Stimulated activated CD4-positive, alpha-beta T cell treated with anti-CD3 and anti-CD28 coated beads, Interleukin-1b, Interleukin-23, amount 100 ng/mL, for 48 hours (primary cell): ENCODE data around the gene ZNF30.
A peak's percentile ranks its signal among the peaks of the same experiment; 100 is the strongest.
"Not testable (repeated sequence)": the region's sequence is repeated elsewhere in the genome, so short reads cannot be mapped to it uniquely, and the experiment has no call there.

Source experiments
- DNase-seq: peaks from one replicate; pipeline ENCODE4 v3.0.0-alpha.2; 2020

Gene ZNF30

DNA sequence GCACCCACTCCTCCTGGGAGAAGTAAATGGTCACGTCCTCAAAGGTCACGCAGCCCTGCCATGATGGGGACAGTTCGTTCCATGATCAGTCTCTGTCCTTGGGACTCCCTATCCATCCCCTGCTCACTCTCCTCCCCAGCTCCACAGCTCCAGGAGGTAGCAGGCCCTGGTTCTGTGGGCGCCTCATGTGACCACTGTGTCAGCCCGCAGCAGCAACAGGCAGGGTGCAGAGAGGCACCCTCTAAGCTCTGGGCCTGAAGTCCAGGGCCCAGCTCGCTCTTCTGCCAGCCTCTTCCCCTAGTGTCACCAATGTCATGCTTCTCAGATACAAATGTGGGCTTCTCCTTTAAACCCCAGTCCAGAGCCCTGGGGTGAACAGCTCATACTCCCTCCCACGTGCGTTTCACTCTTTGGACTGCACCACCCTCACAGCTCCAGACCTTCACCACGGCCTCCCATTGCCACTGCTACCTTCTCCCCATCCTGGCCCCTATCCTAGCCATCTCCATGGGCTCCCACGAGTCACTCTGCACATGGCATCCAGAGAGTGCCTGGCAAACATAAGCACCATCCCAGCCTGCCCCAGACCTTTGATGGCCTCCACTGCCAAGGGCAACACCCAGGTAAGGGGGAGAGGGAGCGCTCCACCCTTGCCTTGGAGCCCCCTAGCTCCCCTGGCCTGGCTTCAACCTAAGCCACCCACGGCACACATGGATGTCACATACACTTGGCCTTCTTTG, 34.4 kb downstream of the ZNF30 start:
- DNase-seq, result no peak

DNA sequence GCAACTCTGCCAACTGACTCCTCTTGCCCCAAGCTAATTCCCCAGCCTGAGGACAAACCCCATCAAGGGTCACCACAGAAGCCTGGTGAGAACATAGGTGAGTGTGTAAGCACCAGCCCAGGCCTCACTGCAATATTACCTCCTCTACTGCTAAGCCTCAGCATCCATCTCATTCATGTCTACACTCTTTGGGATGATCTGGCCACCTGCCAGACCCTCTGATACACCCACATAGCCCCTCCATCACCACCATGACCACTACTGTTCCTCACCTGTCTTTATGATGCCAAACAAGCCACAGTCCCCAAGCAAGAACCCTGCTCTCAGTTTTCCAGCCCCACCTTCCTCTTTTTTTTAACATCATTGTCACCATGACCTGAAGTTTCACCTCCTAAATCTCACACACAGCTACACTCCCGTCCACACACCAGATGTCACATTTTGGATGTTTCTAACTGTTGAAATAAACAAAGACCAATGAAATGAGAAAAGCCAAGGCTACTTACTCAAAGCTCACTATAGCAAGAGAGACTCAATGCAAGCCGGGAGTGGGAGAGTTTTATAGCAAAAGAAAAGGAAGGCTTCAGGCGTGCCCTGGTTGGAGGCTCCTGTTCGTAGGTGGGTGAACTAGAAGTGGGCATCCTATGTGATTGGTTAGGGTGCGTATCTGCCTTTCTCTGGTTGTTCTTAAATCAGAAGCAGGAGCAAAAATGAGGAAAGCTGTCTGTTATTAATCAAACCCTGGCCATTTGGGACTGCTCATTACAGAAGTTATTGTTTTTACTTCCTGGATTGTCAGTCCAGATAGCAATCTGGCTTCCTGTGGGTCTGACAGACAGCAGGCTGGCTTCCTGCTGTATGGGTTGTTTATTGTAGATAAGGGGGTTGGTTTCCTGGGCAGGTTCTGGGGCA, 35.3 kb downstream of the ZNF30 start:
- no peak for DNase-seq

DNA sequence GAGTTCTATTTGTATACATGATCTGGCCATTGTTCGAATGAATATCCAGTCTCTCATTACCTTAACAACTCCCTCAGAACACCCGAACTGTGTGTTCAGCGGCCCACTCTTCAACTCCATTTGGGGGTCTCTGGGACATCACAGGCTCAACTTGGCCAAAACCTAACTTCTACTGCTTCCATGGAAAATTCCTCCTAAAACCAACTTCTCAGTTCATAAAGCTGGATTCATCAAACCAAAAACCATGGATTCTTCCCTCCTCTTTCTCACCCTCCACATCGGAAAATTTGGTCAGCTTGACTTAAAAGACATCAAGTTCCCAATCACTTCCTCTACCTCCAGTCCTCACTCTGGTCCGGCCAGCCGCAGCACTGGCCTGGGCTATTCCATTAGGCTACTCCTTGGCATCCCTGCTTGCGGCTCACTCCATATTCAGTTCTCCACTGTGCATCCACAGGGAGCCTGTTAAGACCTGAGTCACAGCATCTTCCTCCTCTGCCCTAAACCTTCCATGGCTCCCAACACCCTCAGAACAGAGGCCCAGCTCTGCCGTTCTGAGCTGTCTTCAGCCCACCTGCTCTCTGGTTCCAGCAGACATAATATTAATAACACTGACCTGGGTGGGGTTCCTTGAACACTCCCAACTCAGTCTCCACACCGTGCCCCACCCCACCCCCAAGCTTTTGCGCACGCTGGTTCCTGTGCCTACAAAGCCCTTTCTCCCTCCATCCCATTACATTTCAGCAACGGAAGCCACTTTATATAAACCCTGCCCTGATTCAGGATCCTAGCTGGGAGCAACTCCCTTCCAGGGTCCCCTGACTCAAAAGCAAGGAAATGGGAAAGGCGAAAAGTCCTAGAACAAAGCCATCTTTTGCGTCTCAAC, 36.2 kb downstream of the ZNF30 start:
- DNase-seq, result no peak

DNA sequence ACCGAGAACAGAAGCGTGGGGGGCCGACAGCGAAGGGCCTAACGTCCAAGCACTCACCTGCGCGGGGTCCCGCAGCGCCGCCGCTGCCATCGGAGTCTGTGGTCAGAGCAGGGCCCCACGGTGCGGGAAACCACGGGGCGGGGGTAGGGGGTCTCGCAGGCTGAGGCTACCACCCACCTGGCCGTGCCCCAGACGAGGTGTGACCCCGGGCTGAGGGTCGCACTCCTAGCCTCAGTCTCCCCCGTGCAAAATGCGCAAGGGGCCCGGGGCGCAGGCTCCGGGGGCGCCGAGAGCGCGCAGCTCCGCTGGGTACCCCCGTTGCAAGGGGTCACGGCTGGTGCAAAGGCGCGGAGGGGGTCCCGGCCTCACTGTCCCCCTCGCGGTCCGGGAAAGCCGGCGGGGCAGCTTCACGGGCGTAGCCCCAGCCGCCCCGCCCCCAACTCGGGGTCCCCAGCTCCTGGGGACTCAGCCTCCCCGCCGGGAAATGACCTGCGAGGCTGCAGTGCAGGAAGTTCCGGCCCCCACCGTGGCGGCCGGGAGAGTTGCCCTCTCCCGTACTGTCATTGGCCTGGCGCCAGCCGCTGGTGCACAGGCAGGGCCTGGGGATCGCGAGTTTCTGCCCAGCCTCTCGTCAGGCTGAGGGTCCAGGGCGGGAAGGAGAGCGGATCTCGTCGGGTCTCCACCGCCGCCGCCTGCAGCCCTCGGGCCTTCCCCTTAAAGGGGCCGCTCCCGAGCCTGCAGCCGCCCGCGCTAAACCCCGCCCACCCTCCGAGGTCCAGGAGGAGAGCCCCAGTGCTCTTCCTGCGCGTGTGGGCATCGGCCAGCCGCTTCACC, 37.1 kb downstream of the ZNF30 start, which contains the start of gene ZNF792:
ZNF792 (minus strand) TSS at position 657 of the 834 bp plus-strand sequence; CDS start at position 90, 567 bp downstream.
- DNase-seq, result peak; percentile 46

DNA sequence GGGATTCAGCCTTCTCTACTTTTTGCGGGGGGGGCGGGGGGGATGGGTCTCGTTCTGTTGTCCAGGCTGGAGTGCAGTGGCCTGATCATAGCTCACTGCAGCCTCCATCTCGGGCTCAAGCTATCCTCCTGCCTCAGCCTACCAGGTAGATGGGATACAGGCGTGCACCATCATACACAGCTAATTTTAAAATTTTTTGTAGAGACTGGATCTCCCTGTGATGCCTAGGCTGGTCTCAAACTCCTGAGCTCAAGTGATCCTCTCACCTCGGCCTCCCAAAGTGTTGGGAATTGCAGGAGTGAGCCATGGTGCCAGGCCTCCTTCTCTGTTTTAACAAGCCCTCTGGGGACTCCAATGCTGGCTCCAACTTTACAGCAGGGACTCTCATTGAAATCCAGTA, 37.9 kb downstream of the ZNF30 start:
- no peak for DNase-seq

DNA sequence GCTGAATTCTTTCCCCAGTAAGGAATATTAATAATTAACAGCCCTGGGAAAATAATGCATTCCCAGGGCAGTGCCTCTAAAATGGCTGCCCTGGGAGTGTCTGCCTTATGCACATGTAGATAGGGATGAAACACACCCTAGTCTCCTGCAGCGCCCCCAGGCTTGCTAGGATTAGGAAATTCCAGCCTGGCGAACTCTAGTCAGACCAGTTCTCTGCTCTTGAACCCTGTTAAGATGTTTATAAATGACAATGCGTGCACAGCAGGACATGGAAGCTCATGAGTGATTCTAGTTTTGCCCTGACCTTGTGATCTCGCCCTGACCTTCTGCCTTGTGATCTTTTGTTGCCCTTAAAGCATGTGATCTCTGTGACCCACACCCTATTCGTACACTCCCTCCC, 38.8 kb downstream of the ZNF30 start:
- not testable (repeated sequence) for DNase-seq

DNA sequence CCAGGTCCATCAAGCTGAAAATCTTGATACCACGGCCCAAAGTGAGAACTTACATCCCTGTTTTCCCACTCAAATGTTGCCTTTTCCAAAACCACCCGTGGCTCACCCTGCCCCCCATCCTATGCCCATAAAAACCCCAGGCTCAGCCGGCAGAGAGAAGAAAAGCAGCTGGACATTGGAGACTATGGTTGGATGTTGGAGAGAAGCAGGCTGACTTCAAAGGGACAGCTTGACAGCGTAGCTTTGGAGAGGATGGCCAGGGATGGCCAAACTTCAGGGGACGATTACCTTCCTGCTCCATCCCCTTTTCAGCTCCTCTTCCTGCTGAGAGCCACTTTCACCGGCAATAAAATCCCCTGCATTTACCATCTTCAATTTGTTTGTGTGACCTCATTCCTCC, 40.8 kb downstream of the ZNF30 start:
- no peak for DNase-seq

DNA sequence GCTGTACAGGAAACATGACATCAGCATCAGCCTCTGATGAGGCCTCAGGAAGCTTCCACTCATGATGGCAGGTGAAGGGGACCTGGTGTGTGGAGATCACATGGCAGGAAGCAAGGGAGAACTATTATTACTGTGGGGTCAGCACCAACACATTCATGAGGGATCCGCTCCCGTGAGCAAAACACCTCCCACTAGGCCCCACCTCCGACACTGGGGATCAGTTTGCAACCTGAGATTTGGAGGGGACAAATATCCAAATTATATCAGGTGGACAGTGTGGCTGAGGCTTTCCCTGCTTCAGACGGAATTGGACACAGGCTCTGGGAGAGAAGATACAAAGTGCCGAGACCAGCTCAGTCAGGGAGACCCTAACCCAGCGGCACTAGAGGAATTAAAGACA, 43.0 kb downstream of the ZNF30 start:
- DNase-seq, result no peak

DNA sequence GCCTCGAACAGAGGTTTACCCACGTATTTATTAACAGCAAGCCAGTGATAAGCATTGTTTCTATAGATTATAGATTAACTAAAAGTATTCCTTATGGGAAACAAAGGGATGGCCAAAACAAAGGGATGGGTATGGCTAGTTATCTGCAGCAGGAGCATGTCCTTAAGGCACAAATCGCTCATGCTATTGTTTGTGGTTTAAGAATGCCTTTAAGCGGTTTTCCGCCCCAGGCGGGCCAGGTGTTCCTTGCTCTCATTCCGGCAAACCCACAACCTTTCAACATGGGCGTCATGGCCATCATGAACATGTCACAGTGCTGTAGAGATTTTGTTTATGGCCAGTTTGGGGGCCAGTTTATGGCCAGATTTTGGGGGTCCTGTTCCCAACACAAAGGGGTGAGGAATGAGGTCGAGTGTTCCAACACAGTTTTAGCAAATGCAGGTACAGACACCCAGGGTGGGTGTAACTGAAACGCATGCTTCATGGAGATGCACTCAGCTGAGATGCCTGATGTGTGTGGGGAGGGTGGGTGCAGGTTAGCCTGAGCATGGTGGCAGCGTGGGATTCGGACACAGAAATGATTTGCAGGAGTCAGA, 43.6 kb downstream of the ZNF30 start:
- DNase-seq, result not testable (repeated sequence)

DNA sequence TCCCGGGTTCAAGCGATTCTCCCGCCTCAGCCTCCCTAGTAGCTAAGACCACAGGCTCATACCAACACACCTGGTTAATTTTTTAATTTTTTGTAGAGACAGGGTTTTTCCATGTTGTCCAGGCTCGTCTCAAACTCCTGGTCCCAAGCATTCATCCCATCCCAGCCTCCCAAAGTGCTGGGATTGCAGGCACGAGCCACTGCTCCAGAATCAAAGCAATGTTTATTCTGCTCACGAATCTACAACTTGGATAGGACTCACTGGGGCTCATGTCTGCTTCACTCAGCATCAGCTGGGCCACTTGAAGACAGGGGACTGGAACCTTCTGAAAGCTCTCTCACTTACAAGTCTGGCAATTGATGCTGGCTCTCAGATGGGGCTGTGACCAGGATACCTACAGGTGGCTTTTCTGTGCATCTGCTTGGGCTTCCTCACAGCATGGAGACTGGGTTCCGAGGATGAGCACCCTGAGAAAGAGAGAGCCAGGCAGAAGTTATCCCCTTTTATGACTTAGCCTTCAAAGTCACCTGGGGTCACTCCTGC, 45.5 kb downstream of the ZNF30 start:
- no peak for DNase-seq

DNA sequence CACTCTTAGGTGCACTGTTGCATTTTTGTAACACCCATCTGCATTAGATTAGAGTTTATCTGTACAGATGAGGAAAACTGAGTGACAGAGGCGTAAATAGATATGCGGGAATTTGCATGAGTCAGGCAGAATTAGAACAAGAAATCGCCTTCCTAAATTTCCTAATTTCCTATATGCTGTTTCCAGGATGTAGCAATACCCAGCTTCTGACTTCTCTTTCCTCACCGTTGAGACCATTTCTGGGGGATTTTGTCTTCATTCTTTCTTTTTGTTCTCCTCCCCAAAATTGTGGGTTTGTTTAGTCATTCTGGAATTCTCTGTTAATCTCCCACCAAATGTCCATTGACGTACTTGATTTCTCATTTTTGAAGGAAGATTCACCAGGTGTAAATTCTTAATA, 47.9 kb downstream of the ZNF30 start:
- DNase-seq, result no peak

DNA sequence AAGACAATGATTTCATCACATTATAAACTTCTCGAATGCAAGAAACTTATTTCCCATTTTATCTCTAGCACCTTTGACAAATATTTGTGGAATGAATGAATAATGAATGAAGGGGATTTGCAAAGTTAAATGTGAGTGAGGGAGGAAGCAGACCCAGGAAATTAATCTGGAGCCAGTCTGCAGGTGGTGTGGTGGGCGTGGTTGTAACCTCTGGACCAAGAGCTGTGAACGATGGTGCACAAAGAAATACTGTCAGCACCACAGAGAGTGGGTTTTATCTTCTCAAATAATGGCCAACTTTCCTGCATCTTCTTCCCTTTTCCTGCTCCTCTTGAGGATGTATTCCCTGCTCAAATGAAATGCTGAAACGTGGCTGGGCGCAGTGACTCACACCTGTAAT, 48.4 kb downstream of the ZNF30 start:
- no peak for DNase-seq

DNA sequence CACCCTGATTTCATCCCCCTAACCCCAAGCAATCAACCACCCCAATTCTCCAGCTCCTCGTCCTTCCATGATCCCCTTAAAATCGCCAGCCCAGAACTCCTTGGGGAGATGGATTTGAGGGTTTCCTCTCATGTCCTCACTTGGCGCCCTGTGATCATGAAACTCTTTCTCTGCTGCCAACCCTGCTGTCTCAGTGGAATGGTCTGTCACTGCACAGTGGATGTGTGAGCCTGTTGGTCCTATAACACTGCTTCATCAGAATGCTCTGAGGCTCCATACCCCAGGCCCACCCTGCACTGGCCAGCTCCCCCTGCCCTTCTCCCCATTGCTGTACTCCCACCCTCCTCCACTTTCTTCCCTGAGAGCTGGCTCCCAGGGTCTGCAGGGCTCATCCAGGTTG, 49.9 kb downstream of the ZNF30 start:
- DNase-seq, result no peak

DNA sequence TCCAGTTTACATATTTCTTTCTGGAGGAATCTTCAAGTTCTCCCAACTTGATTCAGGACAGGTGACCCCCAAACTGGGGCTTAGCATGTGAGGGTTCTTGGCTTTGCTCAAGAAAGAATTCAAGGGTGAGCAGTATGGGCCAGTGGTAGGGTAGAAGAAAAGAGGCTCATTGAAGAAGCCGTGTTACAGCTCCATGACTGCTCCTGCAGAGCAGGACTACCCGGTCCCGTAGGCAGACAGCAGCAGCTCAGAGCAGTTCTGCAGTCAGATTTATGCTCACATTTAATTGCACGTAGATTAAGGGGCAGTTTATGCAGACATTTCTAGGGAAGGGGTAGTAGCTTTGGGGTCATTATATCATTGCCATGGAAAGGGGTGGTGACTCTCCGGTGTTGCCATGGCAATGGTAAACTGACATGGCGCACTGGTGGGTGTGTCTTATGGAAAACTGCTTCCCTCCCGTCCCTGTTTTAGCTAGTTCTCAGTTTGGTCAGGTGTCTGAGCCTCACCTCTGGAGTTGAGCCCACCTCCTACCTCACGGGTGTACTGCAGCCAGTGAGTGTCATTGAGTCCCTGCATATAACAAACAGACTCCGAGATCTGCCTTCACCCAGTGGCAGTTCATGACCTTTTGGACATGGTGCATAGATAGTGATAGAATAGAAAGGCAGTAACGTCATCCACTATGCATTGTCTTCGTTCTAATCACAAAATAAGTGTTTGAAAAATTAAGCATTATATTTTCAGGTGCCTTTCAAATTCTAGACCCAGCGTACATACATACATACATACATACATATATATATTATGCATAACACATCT, 53.3 kb downstream of the ZNF30 start:
- DNase-seq, result no peak

DNA sequence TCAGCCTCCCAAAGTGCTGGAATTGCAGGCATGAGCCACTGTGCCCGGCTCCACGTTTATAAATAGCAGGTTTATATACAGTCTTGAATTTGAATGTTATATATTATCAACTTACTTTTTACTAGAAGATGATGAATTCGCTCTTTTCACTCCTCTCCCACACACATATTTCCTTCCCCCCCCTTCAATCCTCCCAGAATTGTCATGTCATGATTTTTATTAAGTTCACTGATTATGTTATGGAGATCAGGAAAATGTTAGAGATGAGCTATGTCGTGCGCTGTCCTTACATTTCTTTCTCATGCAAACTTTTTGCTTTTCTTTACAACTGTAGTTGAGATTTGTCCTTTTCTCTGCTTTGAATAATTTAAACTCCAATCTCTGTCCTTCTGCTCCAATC, 55.6 kb downstream of the ZNF30 start:
- DNase-seq, result no peak

DNA sequence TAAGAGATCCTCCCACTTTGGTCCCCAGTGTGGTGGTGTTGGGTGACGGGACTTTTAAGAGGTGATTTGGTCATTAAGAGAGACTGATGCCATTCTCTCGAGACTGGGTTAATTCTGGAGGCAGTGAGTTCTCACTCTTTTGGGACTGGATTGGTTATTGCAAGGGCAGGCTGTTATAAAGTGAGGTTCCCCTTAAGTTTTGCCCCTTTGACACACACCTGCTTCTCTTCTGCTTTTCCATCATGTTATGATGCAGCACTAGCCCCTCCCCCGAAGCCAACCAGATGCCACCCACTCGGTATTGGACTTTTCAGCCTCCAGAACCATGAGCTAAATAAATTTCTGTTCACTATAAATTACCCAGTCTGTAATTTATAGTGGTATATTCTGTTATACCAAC, 57.1 kb downstream of the ZNF30 start:
- DNase-seq, result no peak

DNA sequence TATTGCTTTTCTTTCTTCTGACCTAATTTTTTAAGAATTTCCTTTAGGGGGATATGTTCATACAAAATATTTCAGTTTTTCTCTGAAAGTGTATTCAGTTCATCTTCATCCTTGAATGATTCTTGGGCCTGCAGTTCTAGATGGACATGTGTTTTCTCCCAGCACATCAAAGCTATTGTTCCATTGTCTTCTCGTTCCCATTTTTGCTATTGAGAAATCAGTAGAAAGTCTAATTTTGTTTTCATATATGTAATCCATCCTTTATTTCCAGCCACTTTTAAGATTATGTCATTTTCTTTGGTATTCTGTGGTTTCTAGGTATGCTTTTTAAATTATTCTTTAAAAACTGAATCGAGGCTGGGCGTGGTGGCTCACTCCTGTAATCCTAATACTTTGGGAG, 57.6 kb downstream of the ZNF30 start:
- DNase-seq, result no peak

DNA sequence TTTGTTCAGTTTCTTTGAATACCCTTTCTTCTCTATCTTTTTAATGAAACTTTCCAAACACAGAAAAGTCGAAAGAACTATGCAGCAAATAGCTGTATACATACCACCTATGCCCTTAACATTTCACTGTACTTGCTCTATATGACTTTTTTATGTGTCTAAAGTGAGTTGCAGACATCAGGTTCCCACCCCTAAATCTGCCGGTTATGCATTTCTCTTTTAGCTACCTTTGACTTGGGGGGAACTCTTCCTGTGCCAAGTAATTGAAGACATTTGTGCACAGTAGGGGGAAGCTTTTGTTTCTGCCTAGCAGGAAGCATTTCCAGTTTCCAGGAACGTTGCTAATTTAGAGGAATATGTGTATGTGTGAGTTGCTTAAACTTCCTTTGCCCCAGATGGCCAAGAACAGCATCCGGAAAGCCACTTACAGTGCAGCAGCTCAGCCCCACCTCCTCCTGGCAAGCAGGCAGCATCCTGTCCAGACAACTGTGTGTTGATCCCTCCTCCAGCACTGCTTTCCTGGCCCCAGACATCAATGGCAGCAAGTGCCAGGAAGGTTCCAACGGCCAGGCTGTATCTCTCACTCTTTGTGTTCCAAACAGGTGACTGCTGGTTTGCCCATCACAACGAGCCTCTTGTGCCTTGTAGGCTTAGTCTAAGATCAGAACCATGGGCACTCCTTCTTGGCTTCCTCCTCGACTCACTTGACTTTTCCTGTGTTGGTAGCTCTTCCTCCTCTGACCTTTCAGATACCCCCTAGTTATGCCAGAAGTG, 58.7 kb downstream of the ZNF30 start:
- no peak for DNase-seq

DNA sequence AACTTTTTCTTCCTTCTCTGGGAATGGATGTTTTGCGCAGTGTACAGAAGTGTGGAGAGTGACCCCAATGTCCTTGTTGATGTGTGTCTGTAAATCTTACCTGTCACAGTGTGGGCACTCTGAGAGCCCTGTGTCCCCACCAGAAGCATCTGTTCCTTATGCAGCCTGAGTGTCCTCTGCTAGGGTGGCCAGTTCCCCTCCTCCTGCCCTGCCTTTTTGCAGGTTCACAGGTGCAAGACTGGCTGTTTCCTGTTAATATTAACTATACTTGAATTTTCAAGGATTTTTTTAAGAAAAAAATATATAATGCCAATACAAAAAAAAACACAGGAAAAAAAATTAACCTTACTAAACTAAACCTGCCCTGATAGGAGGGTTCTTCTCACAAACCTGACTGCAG, 61.4 kb downstream of the ZNF30 start:
- DNase-seq, result no peak

DNA sequence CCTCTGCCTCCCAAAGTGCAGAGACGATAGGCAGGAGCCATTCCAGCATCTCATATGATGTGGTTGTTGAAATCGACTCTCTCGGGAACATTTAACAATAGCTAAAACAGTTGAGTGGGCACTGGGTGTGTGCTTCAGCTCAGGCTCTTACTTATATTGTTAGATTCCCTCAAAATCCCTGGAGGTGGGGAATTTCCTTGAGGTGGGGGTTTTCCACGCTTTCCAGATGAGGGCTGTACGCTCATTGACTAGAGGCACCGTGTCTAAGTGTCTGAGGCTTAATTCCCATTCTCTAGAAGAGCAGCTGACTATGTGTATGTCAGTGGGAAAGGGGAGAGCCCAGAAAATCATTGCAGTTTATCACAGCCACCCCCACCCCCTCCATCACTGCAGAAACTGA, 62.6 kb downstream of the ZNF30 start:
- no peak for DNase-seq
